Head of caudate nucleus (tissue), 42 donors: ENCODE data around the gene OR4D5.

Experiments used
- DNase-seq, 42 donors: peaks; one replicate each; pipeline versions ENCODE4 v3.0.0 to v3.0.0-alpha.2; 2020 to 2021; ENCODE audit warnings: mixed read lengths in 7 of 42
- intact Hi-C: fragments of 100-400 bp; cut with DNase I; formaldehyde crosslinking; loops from one replicate; pipeline ENCODE4 v1.15.0; 2022

OR4D5 gene

GRCh38 chr11:123939317-123939716 lies at the start of gene OR4D5:
TSS of gene OR4D5 (plus strand) at chr11:123939617. CDS start at chr11:123939617, 0 bp downstream.
- intact Hi-C loops = no loop called here

GRCh38 chr11:123892031-123892430 lies 47.4 kb upstream of the OR4D5 start:
- no peak for DNase-seq
- intact Hi-C loops = no loop called here

More at GRCh38 chr11:123939317-123939716, at the start of gene OR4D5:
- DNase-seq = no peak

GRCh38 chr11:123899792-123900191 lies 39.6 kb upstream of the OR4D5 start:
- no peak for DNase-seq
- intact Hi-C loops = no loop called here

- DNase-seq = no peak
- intact Hi-C loops = no loop called here
These were observed 37.5 kb upstream of the OR4D5 start, which contains the start of gene OR8D4 for GRCh38 chr11:123901867-123902266. TSS of gene OR8D4 (plus strand) at chr11:123902167. CDS start at chr11:123906432, 4,265 bp downstream.

GRCh38 chr11:123903932-123904331 lies 35.5 kb upstream of the OR4D5 start:
- intact Hi-C loops = no loop called here
- no peak for DNase-seq

GRCh38 chr11:123904932-123905331 lies 34.5 kb upstream of the OR4D5 start:
- intact Hi-C loops = no loop called here
- DNase-seq = no peak

GRCh38 chr11:123905826-123906225 lies 33.6 kb upstream of the OR4D5 start:
- intact Hi-C loops = no loop called here
- DNase-seq = peak in 1 of 42 donors; percentile 9

GRCh38 chr11:123920943-123921342 lies 18.5 kb upstream of the OR4D5 start:
- DNase-seq = no peak
- intact Hi-C loops = no loop called here

GRCh38 chr11:123924027-123924426 lies 15.4 kb upstream of the OR4D5 start:
- no peak for DNase-seq
- intact Hi-C loops = no loop called here

- intact Hi-C loops = no loop called here
- DNase-seq = no peak
These were observed 3.0 kb downstream of the OR4D5 start for GRCh38 chr11:123942413-123942812.

- intact Hi-C loops = no loop called here
- no peak for DNase-seq
These were observed 4.3 kb downstream of the OR4D5 start, which contains the start of gene OR6T1 for GRCh38 chr11:123943738-123944137. TSS of gene OR6T1 (minus strand) at chr11:123943838. CDS start at chr11:123943838, 0 bp downstream.

- intact Hi-C loops = no loop called here
- DNase-seq = no peak
These were observed 5.7 kb downstream of the OR4D5 start for GRCh38 chr11:123945132-123945531.

GRCh38 chr11:123956752-123957151 lies 17.3 kb downstream of the OR4D5 start:
- DNase-seq = no peak
- intact Hi-C loops = no loop called here

- DNase-seq = no peak
- intact Hi-C loops = no loop called here
These were observed 34.4 kb downstream of the OR4D5 start for GRCh38 chr11:123973816-123974215.

- DNase-seq = no peak
- intact Hi-C loops = no loop called here
These were observed 37.5 kb downstream of the OR4D5 start for GRCh38 chr11:123976770-123977560.

GRCh38 chr11:123977731-123978347 lies 38.4 kb downstream of the OR4D5 start, which contains the start of gene OR10S1:
TSS of gene OR10S1 (minus strand) at chr11:123977781. CDS start at chr11:123977664, 117 bp downstream.
- DNase-seq = no peak
- intact Hi-C loops = no loop called here

- intact Hi-C loops = no loop called here
- DNase-seq = no peak
These were observed 39.9 kb downstream of the OR4D5 start for GRCh38 chr11:123979311-123979710.
